22Rv1 (cell line): ENCODE results near the gene DPH2.

ENCODE experiments used
- ZFX ChIP-seq: fragments of 450-650 bp; IDR thresholded peaks from 2 replicates; pipeline ENCODE4 v1.6.1; 2017; ENCODE audit warnings: antibody characterized with exemption, borderline replicate concordance
- TF ChIP-seq, protein P1 (sequence below): fragments of 450-650 bp; IDR thresholded peaks from 2 replicates; pipeline ENCODE4 v1.5.1; 2017; ENCODE audit warnings: mild to moderate bottlenecking

GRCh38 chr1:43934101-43934985, 35.5 kb upstream of the DPH2 start:
- TF ChIP-seq, protein P1, sequence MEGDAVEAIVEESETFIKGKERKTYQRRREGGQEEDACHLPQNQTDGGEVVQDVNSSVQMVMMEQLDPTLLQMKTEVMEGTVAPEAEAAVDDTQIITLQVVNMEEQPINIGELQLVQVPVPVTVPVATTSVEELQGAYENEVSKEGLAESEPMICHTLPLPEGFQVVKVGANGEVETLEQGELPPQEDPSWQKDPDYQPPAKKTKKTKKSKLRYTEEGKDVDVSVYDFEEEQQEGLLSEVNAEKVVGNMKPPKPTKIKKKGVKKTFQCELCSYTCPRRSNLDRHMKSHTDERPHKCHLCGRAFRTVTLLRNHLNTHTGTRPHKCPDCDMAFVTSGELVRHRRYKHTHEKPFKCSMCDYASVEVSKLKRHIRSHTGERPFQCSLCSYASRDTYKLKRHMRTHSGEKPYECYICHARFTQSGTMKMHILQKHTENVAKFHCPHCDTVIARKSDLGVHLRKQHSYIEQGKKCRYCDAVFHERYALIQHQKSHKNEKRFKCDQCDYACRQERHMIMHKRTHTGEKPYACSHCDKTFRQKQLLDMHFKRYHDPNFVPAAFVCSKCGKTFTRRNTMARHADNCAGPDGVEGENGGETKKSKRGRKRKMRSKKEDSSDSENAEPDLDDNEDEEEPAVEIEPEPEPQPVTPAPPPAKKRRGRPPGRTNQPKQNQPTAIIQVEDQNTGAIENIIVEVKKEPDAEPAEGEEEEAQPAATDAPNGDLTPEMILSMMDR, result peak; percentile 85
- TF ChIP-seq ZFX, result no peak
